HG02943 (cell line): ENCODE measurements around the gene MOG.

Experiments
- ATAC-seq: cut with Tn5 transposase; IDR thresholded peaks from one replicate; pipeline ENCODE4 v1.9.1; 2021; ENCODE audit warnings: mild to moderate bottlenecking, low read depth, moderate library complexity; ENCODE audit not compliant: unreplicated experiment

The MOG gene

GRCh38 chr6:29674008-29674407 lies 17.1 kb downstream of the MOG start:
- no peak for ATAC-seq

DNA sequence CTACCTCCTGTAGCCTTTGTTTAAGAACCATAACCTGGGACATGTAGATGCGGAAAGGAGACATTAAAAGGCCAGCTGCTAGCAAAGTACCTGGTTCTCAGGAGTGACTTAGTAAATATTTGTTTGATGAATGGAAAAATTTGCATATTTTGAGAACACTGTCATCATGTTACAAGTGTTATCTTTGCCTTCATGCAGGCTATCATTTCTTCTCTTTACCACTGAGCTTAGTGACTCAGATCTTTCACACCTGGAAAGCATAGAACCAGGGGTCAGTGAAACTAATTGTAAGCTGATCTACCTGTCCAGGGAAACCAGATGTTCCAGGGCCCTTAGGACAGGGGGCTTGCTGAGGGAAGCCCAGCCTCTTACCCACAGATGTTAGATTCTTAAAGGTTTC lies 18.7 kb downstream of the MOG start:
- ATAC-seq, result no peak

DNA sequence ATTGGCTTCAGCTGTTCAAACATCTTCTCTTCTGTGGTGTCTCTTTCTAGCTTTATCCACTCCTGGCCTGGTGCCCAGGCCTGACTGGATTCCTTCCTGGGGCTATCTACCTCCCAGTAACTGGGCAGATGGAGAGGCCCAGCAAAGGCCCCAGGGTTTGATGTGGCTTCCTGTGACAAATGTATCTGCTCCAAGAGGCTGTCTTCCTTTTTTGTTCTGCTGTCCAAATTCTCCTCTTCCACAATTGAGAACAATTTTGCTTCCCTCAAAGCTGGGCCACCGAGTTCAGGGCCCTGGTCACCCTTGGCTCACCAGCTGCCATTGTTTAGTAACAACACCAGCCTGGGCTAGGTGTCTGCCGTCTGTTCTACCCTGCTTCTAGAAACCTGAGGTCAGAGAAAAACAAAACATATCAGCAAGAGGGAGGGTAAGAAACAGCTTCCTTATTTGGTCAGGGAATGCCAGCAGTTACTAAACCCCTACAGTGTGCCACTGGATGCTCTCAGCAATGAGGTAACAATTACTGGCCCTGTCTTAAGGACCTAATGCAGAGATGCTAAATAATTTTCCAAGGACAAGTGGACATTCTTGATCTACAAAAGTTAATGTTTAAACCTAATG lies 20.2 kb downstream of the MOG start:
- no peak for ATAC-seq

DNA sequence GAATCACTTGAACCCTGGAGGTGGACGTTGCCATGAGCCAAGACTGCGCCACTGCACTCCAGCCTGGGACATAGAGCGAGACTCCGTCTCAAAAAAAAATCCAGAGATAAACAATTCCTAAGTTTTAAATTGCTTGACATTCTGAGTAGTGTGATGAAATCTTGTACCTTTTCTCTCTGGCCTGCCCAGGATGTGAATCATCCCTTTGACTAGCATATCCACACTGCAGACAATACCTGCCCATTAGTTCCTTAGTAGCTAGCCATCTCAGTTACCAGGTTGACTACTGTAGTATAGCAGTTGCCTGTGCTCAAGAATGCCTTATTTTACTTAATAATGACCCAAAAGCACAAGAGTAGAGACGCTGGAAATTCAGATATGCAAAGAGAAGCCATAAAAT lies 21.2 kb downstream of the MOG start:
- no peak for ATAC-seq

DNA sequence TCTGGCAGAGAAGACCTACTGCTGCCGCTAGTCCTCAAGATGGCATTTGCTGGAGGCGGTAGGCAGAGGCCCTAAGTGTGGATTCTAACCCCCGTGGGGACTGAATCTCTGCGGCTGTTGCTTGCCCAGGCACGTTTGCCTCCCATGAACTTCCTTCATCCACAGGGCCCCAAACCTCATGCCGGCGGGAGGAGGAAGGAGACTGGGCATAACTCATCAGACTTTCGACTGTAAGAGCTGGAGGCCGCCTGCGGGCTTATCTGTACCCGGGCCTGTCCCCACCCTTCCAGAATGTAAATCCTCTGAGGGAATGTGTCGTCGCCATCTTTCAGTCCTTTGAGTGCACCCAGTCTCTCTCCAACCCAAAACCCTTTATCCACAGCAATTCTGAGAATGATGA lies 23.1 kb downstream of the MOG start:
- no peak for ATAC-seq

- ATAC-seq, result no peak
These were observed 23.5 kb downstream of the MOG start for GRCh38 chr6:29680416-29680815.

DNA sequence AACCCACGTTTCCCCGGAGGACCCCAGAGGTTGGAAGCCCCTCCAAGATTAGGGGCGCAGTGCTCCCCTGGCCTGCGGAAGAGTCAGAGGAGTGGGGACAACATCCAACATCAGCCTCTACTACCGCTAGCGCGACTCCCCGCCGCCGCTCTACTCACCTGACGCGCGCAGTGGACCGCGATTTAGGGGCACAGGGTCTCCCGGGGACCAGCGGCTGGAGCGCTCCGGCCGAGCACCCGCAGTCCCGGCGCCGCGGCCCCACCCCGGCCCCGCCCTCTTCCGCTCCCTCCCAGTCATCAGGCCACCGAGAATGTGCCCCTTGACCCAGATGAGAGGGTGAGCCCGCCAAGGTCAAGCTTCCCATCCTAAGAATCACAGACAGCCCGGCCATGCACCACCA lies 24.0 kb downstream of the MOG start, which contains the start of gene ZFP57:
ZFP57 (minus strand) TSS at position 249 of the 400 bp plus-strand sequence. CDS start 4,149 bp downstream, outside the sequence.
- ATAC-seq, result no peak

DNA sequence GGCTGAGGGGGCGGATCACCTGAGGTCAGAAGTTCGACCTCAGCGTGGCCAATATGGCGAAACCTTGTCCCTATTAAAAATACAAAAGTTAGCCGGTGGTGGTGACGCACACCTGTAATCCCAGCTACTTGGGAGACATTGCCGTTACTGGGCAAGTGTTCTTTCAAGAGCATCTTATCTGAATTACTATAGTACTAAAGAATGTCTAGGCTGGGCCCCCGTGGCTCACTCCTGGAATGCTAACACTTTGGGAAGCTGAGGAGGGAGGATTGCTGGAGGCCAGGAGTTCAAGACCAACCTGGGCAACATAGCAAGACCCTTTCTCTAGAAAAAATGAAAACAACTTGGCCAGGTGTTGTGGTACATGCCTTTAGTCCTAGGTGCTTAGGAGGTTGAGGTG lies 24.9 kb downstream of the MOG start:
- no peak for ATAC-seq

GRCh38 chr6:29685718-29686326 lies 28.9 kb downstream of the MOG start:
- no peak for ATAC-seq

DNA sequence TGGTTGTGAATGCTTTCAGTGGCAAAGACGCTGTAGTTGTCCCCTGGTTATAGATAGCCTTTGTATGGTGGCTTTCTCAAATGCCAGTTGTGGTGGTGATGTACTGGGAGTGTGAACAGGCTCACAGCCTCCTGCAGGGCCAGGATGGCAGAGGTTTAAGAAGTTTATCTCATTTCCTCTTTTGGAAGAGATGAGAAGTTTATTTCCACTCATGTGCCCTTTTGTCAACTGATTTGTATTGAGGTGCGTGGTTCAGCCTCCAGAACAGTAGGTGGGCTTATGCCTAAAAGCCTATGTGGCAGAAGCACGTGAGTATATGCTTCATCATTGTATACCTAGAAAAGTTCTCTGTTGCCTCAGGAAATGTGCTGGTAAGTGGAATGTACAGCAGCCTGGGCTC lies 37.7 kb downstream of the MOG start:
- ATAC-seq, result no peak

- no peak for ATAC-seq
These were observed 39.5 kb downstream of the MOG start for GRCh38 chr6:29696147-29697125.

GRCh38 chr6:29702519-29703103 lies 45.7 kb downstream of the MOG start:
- ATAC-seq, result no peak

- no peak for ATAC-seq
These were observed 48.7 kb downstream of the MOG start for GRCh38 chr6:29705389-29706231.

- peak; percentile 53 for ATAC-seq
These were observed 51.7 kb downstream of the MOG start for GRCh38 chr6:29708432-29709179.

DNA sequence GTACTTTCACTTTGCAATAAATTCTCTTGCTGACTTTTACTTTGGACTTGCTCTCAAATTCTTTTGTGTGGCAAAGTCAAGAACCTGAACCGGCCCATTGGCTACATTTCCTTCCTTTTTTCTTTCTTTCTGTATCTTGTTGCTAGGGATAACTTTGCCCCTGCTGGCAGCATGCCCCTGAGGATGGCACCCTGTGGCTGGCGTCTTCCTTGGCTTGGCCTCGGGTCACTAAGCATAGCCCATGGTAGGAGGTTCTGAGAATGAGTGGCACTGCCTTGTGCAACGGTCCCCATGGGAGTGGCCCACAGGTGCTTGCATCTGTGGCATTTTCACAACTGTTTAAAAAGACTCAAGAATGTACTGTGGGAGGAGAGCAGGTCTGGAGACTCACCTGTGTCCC lies 52.3 kb downstream of the MOG start:
- ATAC-seq, result peak; percentile 23

- no peak for ATAC-seq
These were observed 53.5 kb downstream of the MOG start for GRCh38 chr6:29710281-29710941.

GRCh38 chr6:29720863-29721262 lies 64.0 kb downstream of the MOG start:
- ATAC-seq, result no peak
